ENCODE results near the gene MYOM3. TPM values are rescaled to one million over a fixed set of nuclear protein-coding genes. Genes with fewer than 3 reads are reported as not detected.

Gene MYOM3
- total RNA-seq, 1 experiment from 2014 or later, result 7.9 TPM

GRCh38 chr1:24085007-24085406 lies 26.9 kb downstream of the MYOM3 start:
- ATAC-seq (no peak), DNase-seq (ENCODE audit: low read depth, low spot score) (no peak)
- H4K20me1 ChIP-seq (ENCODE audit: insufficient read depth), result no peaks in the 10 kb centered on the region
- POLR2A ChIA-PET, result interaction anchor here (0.7 kb wide), 1 partner anchor 285 kb away, joined by 3 read pairs; no protein-coding TSS in a partner anchor
- no peaks in the 10 kb centered on the region for H3K4me1 ChIP-seq (ENCODE audit: control insufficient read depth in 1 of 2, insufficient read depth in 2 of 2, low read length in 2 of 2)
- TF ChIP-seq FOSL1 (IDR thresholded peaks at IDR 0.05; ENCODE audit: low read depth) (no peak), ELF1 (IDR thresholded peaks at IDR 0.05; ENCODE audit: borderline replicate concordance, low read depth) (no peak), JUND (IDR thresholded peaks at IDR 0.05) (no peak), RAD21 (IDR thresholded peaks at IDR 0.05; ENCODE audit: low read depth) (no peak), YY1 (IDR thresholded peaks at IDR 0.05; ENCODE audit: extremely low read depth, insufficient replicate concordance, low read depth, low read length) (no peak), CTCF (IDR thresholded peaks at IDR 0.05 in 2 of 3, conservative IDR thresholded peaks at IDR 0.05 in 1 of 3; ENCODE audit: borderline replicate concordance in 1 of 3, insufficient read depth in 1 of 3, low read depth in 2 of 3, low read length in 2 of 3) (no peak), CBX3 (IDR thresholded peaks at IDR 0.05; ENCODE audit: low read depth) (no peak), SP1 (IDR thresholded peaks at IDR 0.05; ENCODE audit: low read depth) (no peak), SRF (IDR thresholded peaks at IDR 0.05; ENCODE audit: low read depth) (no peak), CEBPB (IDR thresholded peaks at IDR 0.05; ENCODE audit: low read depth) (no peak), ZNF274 (IDR thresholded peaks at IDR 0.05; ENCODE audit: low read depth, low read length) (no peak), EZH2phosphoT487 (IDR thresholded peaks at IDR 0.05; ENCODE audit: borderline replicate concordance) (no peak), TCF7L2 (IDR thresholded peaks at IDR 0.05; ENCODE audit: borderline replicate concordance, extremely low read depth, insufficient read depth, insufficient read length) (no peak), ZBTB33 (IDR thresholded peaks at IDR 0.05; ENCODE audit: extremely low read depth, insufficient replicate concordance, low read length) (no peak), SIN3A (IDR thresholded peaks at IDR 0.05; ENCODE audit: low read depth) (no peak), ZFX (IDR thresholded peaks at IDR 0.05) (no peak), ATF3 (IDR thresholded peaks at IDR 0.05) (no peak), REST (IDR thresholded peaks at IDR 0.05; ENCODE audit: low read depth) (no peak), EGR1 (IDR thresholded peaks at IDR 0.05; ENCODE audit: low read depth) (no peak), POLR2AphosphoS5 (IDR thresholded peaks at IDR 0.05; ENCODE audit: low read depth, low read length) (no peak)
- H3K79me2 ChIP-seq (ENCODE audit: insufficient read depth, low read length), result no peaks in the 10 kb centered on the region
- no TSS peak for BruUV-seq (replicated peaks)
- no peak overlapping the region for H3K27ac ChIP-seq (ENCODE audit: low read depth, low read length)
- no peak overlapping the region for H3K4me2 ChIP-seq (ENCODE audit: low read length)
- H3K9ac ChIP-seq (ENCODE audit: low read length), result no peak overlapping the region
- H3K27me3 ChIP-seq (ENCODE audit: insufficient read depth, low read length), result no peaks in the 10 kb centered on the region
- no peak overlapping the region for H2AFZ ChIP-seq (ENCODE audit: low read depth, low read length, poor library complexity, severe bottlenecking)
- no peaks in the 10 kb centered on the region for H3K9me2 ChIP-seq (ENCODE audit: insufficient read depth)
- no peaks in the 10 kb centered on the region for H3K36me3 ChIP-seq (ENCODE audit: control insufficient read depth in 1 of 2, insufficient read depth in 2 of 2, low read length in 2 of 2)
- RAD21 ChIA-PET (ENCODE audit: low non-redundant PET in 1 of 2, low total read pairs in 2 of 2, uncharacterized antibody in 2 of 2, unreplicated experiment in 2 of 2), result no interaction called here
- intact Hi-C loops (cut with micrococcal nuclease), result no loop called here
- CTCF ChIA-PET, result no interaction called here
- H3K4me3 ChIP-seq (replicated peaks in 1 of 2; ENCODE audit: low read depth in 1 of 2, low read length in 2 of 2), result no peak overlapping the region
- H3K9me3 ChIP-seq (ENCODE audit: control insufficient read depth in 1 of 2, insufficient read depth in 1 of 2, low read depth in 1 of 2, low read length in 2 of 2), result no peaks in the 10 kb centered on the region
